SK-N-MC (cell line): ENCODE data around the gene PEAK1.

Experiments used
- EZH2 ChIP-seq: fragments of 200-600 bp; sonication (generic); IDR thresholded peaks from one replicate; pipeline ENCODE4 v1.6.1; 2017; ENCODE audit warnings: antibody characterized with exemption
- POLR2AphosphoS5 ChIP-seq: IDR thresholded peaks from 2 replicates; pipeline ENCODE4 v1.6.1; 2012; ENCODE audit warnings: mild to moderate bottlenecking, low read depth, low read length, borderline replicate concordance

- no peak for TF ChIP-seq EZH2
- TF ChIP-seq POLR2AphosphoS5 = no peak
These were observed 308.1 kb downstream of the PEAK1 start for GRCh38 chr15:77111789-77112188.
